HG03159 (cell line): ENCODE results near the gene SHISA4.
"Not testable (repeated sequence)": the region's sequence is repeated elsewhere in the genome, so short reads cannot be mapped to it uniquely, and the experiment has no call there.

Experiments used
- ATAC-seq: cut with Tn5 transposase; IDR thresholded peaks from one replicate; pipeline ENCODE4 v1.9.1; 2021; ENCODE audit warnings: mild to moderate bottlenecking, moderate library complexity; ENCODE audit not compliant: unreplicated experiment

The SHISA4 gene

GRCh38 chr1:201888282-201889089 is at the start of gene SHISA4:
TSS of gene SHISA4 (plus strand) at chr1:201888898. CDS start at chr1:201888995, 97 bp downstream.
- no peak for ATAC-seq

GRCh38 chr1:201839089-201839488 is 49.6 kb upstream of the SHISA4 start:
- ATAC-seq = not testable (repeated sequence)

GRCh38 chr1:201840055-201840454 is 48.6 kb upstream of the SHISA4 start:
- ATAC-seq = no peak

- no peak for ATAC-seq
Observed at GRCh38 chr1:201840490-201840889, 48.2 kb upstream of the SHISA4 start.

- ATAC-seq = no peak
Observed at GRCh38 chr1:201841265-201841912, 47.3 kb upstream of the SHISA4 start.

- no peak for ATAC-seq
Observed at GRCh38 chr1:201842472-201843027, 46.1 kb upstream of the SHISA4 start.

GRCh38 chr1:201845331-201846083 is 43.2 kb upstream of the SHISA4 start:
- no peak for ATAC-seq

GRCh38 chr1:201847150-201847549 is 41.5 kb upstream of the SHISA4 start:
- no peak for ATAC-seq

GRCh38 chr1:201848230-201848629 is 40.5 kb upstream of the SHISA4 start:
- ATAC-seq = no peak

GRCh38 chr1:201849372-201850052 is 39.2 kb upstream of the SHISA4 start:
- no peak for ATAC-seq

- no peak for ATAC-seq
Observed at GRCh38 chr1:201850053-201850397, 38.7 kb upstream of the SHISA4 start.

- ATAC-seq = no peak
Observed at GRCh38 chr1:201851949-201852348, 36.7 kb upstream of the SHISA4 start.

- ATAC-seq = not testable (repeated sequence)
Observed at GRCh38 chr1:201856722-201857121, 32.0 kb upstream of the SHISA4 start.

- ATAC-seq = no peak
Observed at GRCh38 chr1:201859424-201859823, 29.3 kb upstream of the SHISA4 start.

- ATAC-seq = no peak
Observed at GRCh38 chr1:201861448-201861847, 27.2 kb upstream of the SHISA4 start.

GRCh38 chr1:201870397-201870796 is 18.3 kb upstream of the SHISA4 start:
- no peak for ATAC-seq

- ATAC-seq = no peak
Observed at GRCh38 chr1:201874672-201875071, 14.0 kb upstream of the SHISA4 start.

GRCh38 chr1:201876148-201876818 is 12.4 kb upstream of the SHISA4 start:
- no peak for ATAC-seq

- no peak for ATAC-seq
Observed at GRCh38 chr1:201877877-201878401, 10.8 kb upstream of the SHISA4 start.
